Gastroesophageal sphincter (tissue), 4 donors: Measurements from ENCODE around the gene CPHXL. TPM values are rescaled to one million over a fixed set of nuclear protein-coding genes. Genes with fewer than 3 reads are reported as not detected.

Experiments
- ATAC-seq: fragments of 150-250 bp; one replicate; pipeline ENCODE4 v1.9.1; 2016; ENCODE audit warnings: mild to moderate bottlenecking, moderate library complexity
- H3K27ac ChIP-seq, 4 donors: fragments of 200-600 bp; sonication (generic) in 3 of 4; 1 replicate in 3 of 4; 2 replicates in 1 of 4; pipeline ENCODE4 v1.5.1; 2016 to 2019
- H3K27me3 ChIP-seq: fragments of 200-600 bp; sonication (generic); one replicate; pipeline ENCODE4 v1.5.1; 2019
- H3K36me3 ChIP-seq, 2 donors: fragments of 200-600 bp; sonication (generic); one replicate each; pipeline ENCODE4 v1.5.1; 2019; ENCODE audit warnings: control low read depth in 1 of 2
- H3K4me1 ChIP-seq, 3 donors: fragments of 200-600 bp; sonication (generic); 1 replicate in 2 of 3; 2 replicates in 1 of 3; pipeline ENCODE4 v1.5.1; 2016 to 2019; ENCODE audit warnings: control low read depth in 2 of 3
- H3K4me3 ChIP-seq, 2 donors: fragments of 200-600 bp; sonication (generic); one replicate each; pipeline ENCODE4 v1.5.1; 2019; ENCODE audit warnings: mild to moderate bottlenecking in 1 of 2, moderate library complexity in 1 of 2
- H3K9me3 ChIP-seq, 3 donors: fragments of 200-600 bp; sonication (generic); one replicate each; pipeline ENCODE4 v1.5.1; 2017 to 2019; ENCODE audit warnings: control low read depth in 2 of 3
- CTCF ChIP-seq, 4 experiments: fragments of 200-600 bp in 2 of 4; fragments of 450-650 bp in 2 of 4; sonication (generic) in 1 of 4; IDR thresholded peaks; one replicate each; pipeline ENCODE4 v1.5.1; 2017 to 2019; ENCODE audit warnings: antibody characterized with exemption in 4 of 4, mild to moderate bottlenecking in 2 of 4, moderate library complexity in 2 of 4
- EP300 ChIP-seq: sonication (generic); formaldehyde crosslinking; IDR thresholded peaks from one replicate; pipeline ENCODE4 v1.6.1; 2017; ENCODE audit warnings: antibody characterized with exemption, mild to moderate bottlenecking
- POLR2A ChIP-seq, 2 donors: fragments of 450-650 bp; IDR thresholded peaks; one replicate each; pipeline ENCODE4 v1.6.1; 2017; ENCODE audit warnings: antibody characterized with exemption in 2 of 2, mild to moderate bottlenecking in 2 of 2, moderate library complexity in 1 of 2
- POLR2AphosphoS5 ChIP-seq: sonication (generic); formaldehyde crosslinking; IDR thresholded peaks from one replicate; pipeline ENCODE4 v1.6.1; 2017; ENCODE audit warnings: antibody characterized with exemption
- WGBS, 2 donors: methylation state at CpG; one replicate each; pipeline ENCODE4 v1.1.5; 2018; ENCODE audit warnings: low coverage in 1 of 2; 5-methylcytosine and 5-hydroxymethylcytosine counted together
- total RNA-seq, 4 donors: library from RNA; depleted of rRNA; stranded (reverse); fragments of >200 nt; gene quantifications; one replicate each; pipeline ENCODE4 v1.1.0, GENCODE V29; 2016

Gene CPHXL
- total RNA-seq, 4 donors from 2014 or later = not detected

- Histone ChIP-seq H3K4me1 (no peaks in the 10 kb centered on the region), H3K36me3 (peaks cover 0 to 9% of the 10 kb centered on the region in 2 donors), H3K27me3 (no peaks in the 10 kb centered on the region), H3K4me3 (no peak overlapping the region), H3K27ac (no peak overlapping the region), H3K9me3 (peaks cover 0 to 12% (median 0%) of the 10 kb centered on the region in 3 donors)
- no peak for ATAC-seq
- WGBS, 2 donors = 87 to 100% methylated on average over 2 of the region's 2 CpGs
- TF ChIP-seq POLR2A (IDR thresholded peaks at IDR 0.05) (no peak), CTCF (IDR thresholded peaks at IDR 0.05) (no peak), POLR2AphosphoS5 (no peak), EP300 (no peak)
Observed at GRCh38 chr16:75710344-75710743, 15.9 kb downstream of the CPHXL start.

- Histone ChIP-seq H3K4me1 (no peaks in the 10 kb centered on the region), H3K4me3 (no peak overlapping the region), H3K36me3 (no peaks in the 10 kb centered on the region), H3K27me3 (no peaks in the 10 kb centered on the region), H3K9me3 (no peaks in the 10 kb centered on the region), H3K27ac (no peak overlapping the region)
- WGBS, 2 donors = 75 to 93% methylated on average over 2 to 3 of the region's 4 CpGs
- TF ChIP-seq EP300 = no peak
- ATAC-seq = no peak
Observed at GRCh38 chr16:75703306-75703705, 23.0 kb downstream of the CPHXL start.

GRCh38 chr16:75702242-75702641, 24.0 kb downstream of the CPHXL start:
- 69 to 79% methylated on average over 2 of the region's 2 CpGs for WGBS, 2 donors
- no peaks in the 10 kb centered on the region for H3K36me3 ChIP-seq
- ATAC-seq = no peak
- H3K4me1 ChIP-seq = no peaks in the 10 kb centered on the region
- H3K27ac ChIP-seq = no peak overlapping the region
- no peak for TF ChIP-seq CTCF (IDR thresholded peaks at IDR 0.05)
- TF ChIP-seq POLR2A (IDR thresholded peaks at IDR 0.05) = no peak
- no peak for TF ChIP-seq POLR2AphosphoS5
- no peak for TF ChIP-seq EP300
- no peak overlapping the region for H3K4me3 ChIP-seq
- no peaks in the 10 kb centered on the region for H3K9me3 ChIP-seq
- H3K27me3 ChIP-seq = no peaks in the 10 kb centered on the region

GRCh38 chr16:75701361-75701760, 24.9 kb downstream of the CPHXL start, which contains the start of gene DUXB:
DUXB (minus strand) TSS chr16:75701461; CDS start chr16:75701418, 43 bp downstream.
- no peaks in the 10 kb centered on the region for H3K36me3 ChIP-seq
- no peaks in the 10 kb centered on the region for H3K4me1 ChIP-seq
- H3K4me3 ChIP-seq = no peak within 1 kb of the TSS
- H3K27me3 ChIP-seq = no peaks in the 10 kb centered on the region
- ATAC-seq = no peak
- H3K9me3 ChIP-seq = no peaks in the 10 kb centered on the region
- 86 to 91% methylated on average over 5 of the region's 5 CpGs for WGBS, 2 donors
- TF ChIP-seq POLR2AphosphoS5 (no peak), POLR2A (IDR thresholded peaks at IDR 0.05) (no peak), CTCF (IDR thresholded peaks at IDR 0.05) (no peak), EP300 (no peak)
- no peak within 1 kb of the TSS for H3K27ac ChIP-seq

- H3K36me3 ChIP-seq = no peaks in the 10 kb centered on the region
- no peak for TF ChIP-seq POLR2A (IDR thresholded peaks at IDR 0.05)
- H3K4me1 ChIP-seq = no peaks in the 10 kb centered on the region
- H3K27me3 ChIP-seq = no peaks in the 10 kb centered on the region
- no peaks in the 10 kb centered on the region for H3K9me3 ChIP-seq
- WGBS, 2 donors = 77 to 90% methylated on average over 2 to 3 of the region's 5 CpGs
- H3K27ac ChIP-seq = no peak overlapping the region
- no peak overlapping the region for H3K4me3 ChIP-seq
- ATAC-seq = no peak
Observed at GRCh38 chr16:75697571-75697970, 28.7 kb downstream of the CPHXL start.

- WGBS, 2 donors = 77 to 82% methylated on average over 6 of the region's 6 CpGs
- no peak overlapping the region for H3K27ac ChIP-seq
- no peaks in the 10 kb centered on the region for H3K9me3 ChIP-seq
- no peaks in the 10 kb centered on the region for H3K36me3 ChIP-seq
- no peaks in the 10 kb centered on the region for H3K27me3 ChIP-seq
- no peak for ATAC-seq
- peak in 1 of 4 experiments; percentile 19 for TF ChIP-seq CTCF (IDR thresholded peaks at IDR 0.05)
- no peak for TF ChIP-seq POLR2A (IDR thresholded peaks at IDR 0.05)
- no peak overlapping the region for H3K4me3 ChIP-seq
- no peaks in the 10 kb centered on the region for H3K4me1 ChIP-seq
Observed at GRCh38 chr16:75695708-75696107, 30.6 kb downstream of the CPHXL start.
